ENCODE data around the gene MRPS12. TPM values are rescaled to one million over a fixed set of nuclear protein-coding genes. Genes with fewer than 3 reads are reported as not detected.
A peak's percentile ranks its signal among the peaks of the same experiment; 100 is the strongest.

MRPS12 gene
- total and polyA plus RNA-seq, 9 of the 15 experiments (the other 6 are each of a cell fraction or from before 2014, with no cell fraction given), result 8.1 to 174 (median 52.0) TPM

DNA sequence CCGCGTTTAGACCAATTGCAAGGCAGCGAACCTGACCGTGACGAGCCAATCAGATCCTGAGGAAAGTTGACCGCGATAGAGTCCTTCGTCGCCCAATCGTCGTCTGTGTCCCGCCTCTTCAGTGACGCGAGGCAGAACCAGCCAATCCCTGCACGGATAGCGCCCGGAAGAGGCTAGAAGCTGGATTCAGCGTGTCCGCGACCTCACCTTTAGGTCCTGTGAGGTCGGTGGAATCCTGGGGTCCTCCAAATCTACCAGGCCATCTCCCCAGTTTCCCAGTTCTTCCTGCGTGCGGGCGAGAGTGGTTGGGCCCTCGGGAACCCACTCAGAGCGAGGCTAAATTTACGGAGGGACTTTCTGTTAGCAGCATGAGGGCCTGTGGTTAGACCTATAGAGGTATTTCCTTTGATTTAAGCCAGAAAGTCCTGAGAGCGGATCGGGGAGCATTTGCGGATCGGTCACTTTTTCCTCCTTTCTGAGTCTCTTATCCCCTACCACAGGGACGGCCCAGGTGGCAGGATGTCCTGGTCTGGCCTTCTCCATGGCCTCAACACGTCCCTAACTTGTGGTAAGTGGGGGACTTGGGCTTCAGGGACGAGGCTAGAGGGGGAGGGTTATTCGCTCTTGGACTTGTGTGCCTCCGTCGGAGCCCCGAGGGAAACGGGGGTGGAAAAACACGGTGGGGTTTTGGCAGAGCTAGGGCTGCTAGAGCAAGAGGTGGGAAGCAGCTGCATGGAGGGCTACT lies at the start of gene MRPS12 (continued):
- TF ChIP-seq, protein P1, sequence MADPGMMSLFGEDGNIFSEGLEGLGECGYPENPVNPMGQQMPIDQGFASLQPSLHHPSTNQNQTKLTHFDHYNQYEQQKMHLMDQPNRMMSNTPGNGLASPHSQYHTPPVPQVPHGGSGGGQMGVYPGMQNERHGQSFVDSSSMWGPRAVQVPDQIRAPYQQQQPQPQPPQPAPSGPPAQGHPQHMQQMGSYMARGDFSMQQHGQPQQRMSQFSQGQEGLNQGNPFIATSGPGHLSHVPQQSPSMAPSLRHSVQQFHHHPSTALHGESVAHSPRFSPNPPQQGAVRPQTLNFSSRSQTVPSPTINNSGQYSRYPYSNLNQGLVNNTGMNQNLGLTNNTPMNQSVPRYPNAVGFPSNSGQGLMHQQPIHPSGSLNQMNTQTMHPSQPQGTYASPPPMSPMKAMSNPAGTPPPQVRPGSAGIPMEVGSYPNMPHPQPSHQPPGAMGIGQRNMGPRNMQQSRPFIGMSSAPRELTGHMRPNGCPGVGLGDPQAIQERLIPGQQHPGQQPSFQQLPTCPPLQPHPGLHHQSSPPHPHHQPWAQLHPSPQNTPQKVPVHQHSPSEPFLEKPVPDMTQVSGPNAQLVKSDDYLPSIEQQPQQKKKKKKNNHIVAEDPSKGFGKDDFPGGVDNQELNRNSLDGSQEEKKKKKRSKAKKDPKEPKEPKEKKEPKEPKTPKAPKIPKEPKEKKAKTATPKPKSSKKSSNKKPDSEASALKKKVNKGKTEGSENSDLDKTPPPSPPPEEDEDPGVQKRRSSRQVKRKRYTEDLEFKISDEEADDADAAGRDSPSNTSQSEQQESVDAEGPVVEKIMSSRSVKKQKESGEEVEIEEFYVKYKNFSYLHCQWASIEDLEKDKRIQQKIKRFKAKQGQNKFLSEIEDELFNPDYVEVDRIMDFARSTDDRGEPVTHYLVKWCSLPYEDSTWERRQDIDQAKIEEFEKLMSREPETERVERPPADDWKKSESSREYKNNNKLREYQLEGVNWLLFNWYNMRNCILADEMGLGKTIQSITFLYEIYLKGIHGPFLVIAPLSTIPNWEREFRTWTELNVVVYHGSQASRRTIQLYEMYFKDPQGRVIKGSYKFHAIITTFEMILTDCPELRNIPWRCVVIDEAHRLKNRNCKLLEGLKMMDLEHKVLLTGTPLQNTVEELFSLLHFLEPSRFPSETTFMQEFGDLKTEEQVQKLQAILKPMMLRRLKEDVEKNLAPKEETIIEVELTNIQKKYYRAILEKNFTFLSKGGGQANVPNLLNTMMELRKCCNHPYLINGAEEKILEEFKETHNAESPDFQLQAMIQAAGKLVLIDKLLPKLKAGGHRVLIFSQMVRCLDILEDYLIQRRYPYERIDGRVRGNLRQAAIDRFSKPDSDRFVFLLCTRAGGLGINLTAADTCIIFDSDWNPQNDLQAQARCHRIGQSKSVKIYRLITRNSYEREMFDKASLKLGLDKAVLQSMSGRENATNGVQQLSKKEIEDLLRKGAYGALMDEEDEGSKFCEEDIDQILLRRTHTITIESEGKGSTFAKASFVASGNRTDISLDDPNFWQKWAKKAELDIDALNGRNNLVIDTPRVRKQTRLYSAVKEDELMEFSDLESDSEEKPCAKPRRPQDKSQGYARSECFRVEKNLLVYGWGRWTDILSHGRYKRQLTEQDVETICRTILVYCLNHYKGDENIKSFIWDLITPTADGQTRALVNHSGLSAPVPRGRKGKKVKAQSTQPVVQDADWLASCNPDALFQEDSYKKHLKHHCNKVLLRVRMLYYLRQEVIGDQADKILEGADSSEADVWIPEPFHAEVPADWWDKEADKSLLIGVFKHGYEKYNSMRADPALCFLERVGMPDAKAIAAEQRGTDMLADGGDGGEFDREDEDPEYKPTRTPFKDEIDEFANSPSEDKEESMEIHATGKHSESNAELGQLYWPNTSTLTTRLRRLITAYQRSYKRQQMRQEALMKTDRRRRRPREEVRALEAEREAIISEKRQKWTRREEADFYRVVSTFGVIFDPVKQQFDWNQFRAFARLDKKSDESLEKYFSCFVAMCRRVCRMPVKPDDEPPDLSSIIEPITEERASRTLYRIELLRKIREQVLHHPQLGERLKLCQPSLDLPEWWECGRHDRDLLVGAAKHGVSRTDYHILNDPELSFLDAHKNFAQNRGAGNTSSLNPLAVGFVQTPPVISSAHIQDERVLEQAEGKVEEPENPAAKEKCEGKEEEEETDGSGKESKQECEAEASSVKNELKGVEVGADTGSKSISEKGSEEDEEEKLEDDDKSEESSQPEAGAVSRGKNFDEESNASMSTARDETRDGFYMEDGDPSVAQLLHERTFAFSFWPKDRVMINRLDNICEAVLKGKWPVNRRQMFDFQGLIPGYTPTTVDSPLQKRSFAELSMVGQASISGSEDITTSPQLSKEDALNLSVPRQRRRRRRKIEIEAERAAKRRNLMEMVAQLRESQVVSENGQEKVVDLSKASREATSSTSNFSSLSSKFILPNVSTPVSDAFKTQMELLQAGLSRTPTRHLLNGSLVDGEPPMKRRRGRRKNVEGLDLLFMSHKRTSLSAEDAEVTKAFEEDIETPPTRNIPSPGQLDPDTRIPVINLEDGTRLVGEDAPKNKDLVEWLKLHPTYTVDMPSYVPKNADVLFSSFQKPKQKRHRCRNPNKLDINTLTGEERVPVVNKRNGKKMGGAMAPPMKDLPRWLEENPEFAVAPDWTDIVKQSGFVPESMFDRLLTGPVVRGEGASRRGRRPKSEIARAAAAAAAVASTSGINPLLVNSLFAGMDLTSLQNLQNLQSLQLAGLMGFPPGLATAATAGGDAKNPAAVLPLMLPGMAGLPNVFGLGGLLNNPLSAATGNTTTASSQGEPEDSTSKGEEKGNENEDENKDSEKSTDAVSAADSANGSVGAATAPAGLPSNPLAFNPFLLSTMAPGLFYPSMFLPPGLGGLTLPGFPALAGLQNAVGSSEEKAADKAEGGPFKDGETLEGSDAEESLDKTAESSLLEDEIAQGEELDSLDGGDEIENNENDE (IDR thresholded peaks at IDR 0.05; ENCODE audit: low read depth, low read length), result no peak
- TF ChIP-seq, protein P2, sequence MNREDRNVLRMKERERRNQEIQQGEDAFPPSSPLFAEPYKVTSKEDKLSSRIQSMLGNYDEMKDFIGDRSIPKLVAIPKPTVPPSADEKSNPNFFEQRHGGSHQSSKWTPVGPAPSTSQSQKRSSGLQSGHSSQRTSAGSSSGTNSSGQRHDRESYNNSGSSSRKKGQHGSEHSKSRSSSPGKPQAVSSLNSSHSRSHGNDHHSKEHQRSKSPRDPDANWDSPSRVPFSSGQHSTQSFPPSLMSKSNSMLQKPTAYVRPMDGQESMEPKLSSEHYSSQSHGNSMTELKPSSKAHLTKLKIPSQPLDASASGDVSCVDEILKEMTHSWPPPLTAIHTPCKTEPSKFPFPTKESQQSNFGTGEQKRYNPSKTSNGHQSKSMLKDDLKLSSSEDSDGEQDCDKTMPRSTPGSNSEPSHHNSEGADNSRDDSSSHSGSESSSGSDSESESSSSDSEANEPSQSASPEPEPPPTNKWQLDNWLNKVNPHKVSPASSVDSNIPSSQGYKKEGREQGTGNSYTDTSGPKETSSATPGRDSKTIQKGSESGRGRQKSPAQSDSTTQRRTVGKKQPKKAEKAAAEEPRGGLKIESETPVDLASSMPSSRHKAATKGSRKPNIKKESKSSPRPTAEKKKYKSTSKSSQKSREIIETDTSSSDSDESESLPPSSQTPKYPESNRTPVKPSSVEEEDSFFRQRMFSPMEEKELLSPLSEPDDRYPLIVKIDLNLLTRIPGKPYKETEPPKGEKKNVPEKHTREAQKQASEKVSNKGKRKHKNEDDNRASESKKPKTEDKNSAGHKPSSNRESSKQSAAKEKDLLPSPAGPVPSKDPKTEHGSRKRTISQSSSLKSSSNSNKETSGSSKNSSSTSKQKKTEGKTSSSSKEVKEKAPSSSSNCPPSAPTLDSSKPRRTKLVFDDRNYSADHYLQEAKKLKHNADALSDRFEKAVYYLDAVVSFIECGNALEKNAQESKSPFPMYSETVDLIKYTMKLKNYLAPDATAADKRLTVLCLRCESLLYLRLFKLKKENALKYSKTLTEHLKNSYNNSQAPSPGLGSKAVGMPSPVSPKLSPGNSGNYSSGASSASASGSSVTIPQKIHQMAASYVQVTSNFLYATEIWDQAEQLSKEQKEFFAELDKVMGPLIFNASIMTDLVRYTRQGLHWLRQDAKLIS (CRISPR knock-in tag; IDR thresholded peaks at IDR 0.05), result 0 out of 2 replicates have a peak, but pooled peaks have one; percentile 27
- peak; percentile 89 for TF ChIP-seq ASH1L (IDR thresholded peaks at IDR 0.05; ENCODE audit: borderline replicate concordance, low read depth, partially characterized antibody)
- no peak for TF ChIP-seq ZNF766 (CRISPR knock-in tag; conservative IDR thresholded peaks at IDR 0.05)
- TF ChIP-seq NFYB (IDR thresholded peaks at IDR 0.05; ENCODE audit: extremely low read depth, insufficient read length), result peak; percentile 92
- TF ChIP-seq ZNF551 (CRISPR knock-in tag; IDR thresholded peaks at IDR 0.05), result no peak
- TF ChIP-seq, protein P3, sequence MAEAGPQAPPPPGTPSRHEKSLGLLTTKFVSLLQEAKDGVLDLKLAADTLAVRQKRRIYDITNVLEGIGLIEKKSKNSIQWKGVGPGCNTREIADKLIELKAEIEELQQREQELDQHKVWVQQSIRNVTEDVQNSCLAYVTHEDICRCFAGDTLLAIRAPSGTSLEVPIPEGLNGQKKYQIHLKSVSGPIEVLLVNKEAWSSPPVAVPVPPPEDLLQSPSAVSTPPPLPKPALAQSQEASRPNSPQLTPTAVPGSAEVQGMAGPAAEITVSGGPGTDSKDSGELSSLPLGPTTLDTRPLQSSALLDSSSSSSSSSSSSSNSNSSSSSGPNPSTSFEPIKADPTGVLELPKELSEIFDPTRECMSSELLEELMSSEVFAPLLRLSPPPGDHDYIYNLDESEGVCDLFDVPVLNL (CRISPR knock-in tag; IDR thresholded peaks at IDR 0.05; ENCODE audit: low read depth), result no peak
- no peak for TF ChIP-seq CXXC5 (CRISPR knock-in tag; IDR thresholded peaks at IDR 0.05)
- TF ChIP-seq ZNF282 (CRISPR knock-in tag; IDR thresholded peaks at IDR 0.05), result no peak
- TF ChIP-seq RCOR1 (IDR thresholded peaks at IDR 0.05; ENCODE audit: borderline replicate concordance in 1 of 2, low read depth in 2 of 2, low read length in 2 of 2), result peak in 1 of 2 experiments; percentile 27; a peak in 1 of 4 replicates
